PFSK-1 (cell line): ENCODE data around the gene GALNT10.

ENCODE experiments used
- FOXP2 ChIP-seq: optimal IDR thresholded peaks from 2 replicates; pipeline ENCODE3; 2011; ENCODE audit warnings: borderline replicate concordance, control low read depth, inconsistent platforms; ENCODE audit not compliant: insufficient read depth; ENCODE audit errors: extremely low read length, extremely low read depth
- POLR2AphosphoS5 ChIP-seq: IDR thresholded peaks from 2 replicates; pipeline ENCODE4 v1.6.1; 2012; ENCODE audit warnings: low read depth, mild to moderate bottlenecking, control low read depth, low read length, moderate library complexity
- SIN3A ChIP-seq: IDR thresholded peaks from 2 replicates; pipeline ENCODE4 v1.6.1; 2012; ENCODE audit warnings: mild to moderate bottlenecking, low read length, moderate library complexity, borderline replicate concordance; ENCODE audit not compliant: insufficient read depth
- TAF1 ChIP-seq: IDR thresholded peaks from 2 replicates; pipeline ENCODE4 v1.6.1; 2012; ENCODE audit warnings: low read length, control low read depth, borderline replicate concordance; ENCODE audit not compliant: insufficient read depth
- TF ChIP-seq, protein P1 (sequence below), 2 experiments: IDR thresholded peaks; 2 replicates each; pipeline versions ENCODE4 v1.6.1 to v1.8.0; 2011 to 2012; ENCODE audit warnings: low read depth in 2 of 2, low read length in 2 of 2, control low read depth in 1 of 2, inconsistent platforms in 1 of 2, mild to moderate bottlenecking in 1 of 2, moderate library complexity in 1 of 2; ENCODE audit not compliant: insufficient read depth in 1 of 2

GALNT10 gene

DNA sequence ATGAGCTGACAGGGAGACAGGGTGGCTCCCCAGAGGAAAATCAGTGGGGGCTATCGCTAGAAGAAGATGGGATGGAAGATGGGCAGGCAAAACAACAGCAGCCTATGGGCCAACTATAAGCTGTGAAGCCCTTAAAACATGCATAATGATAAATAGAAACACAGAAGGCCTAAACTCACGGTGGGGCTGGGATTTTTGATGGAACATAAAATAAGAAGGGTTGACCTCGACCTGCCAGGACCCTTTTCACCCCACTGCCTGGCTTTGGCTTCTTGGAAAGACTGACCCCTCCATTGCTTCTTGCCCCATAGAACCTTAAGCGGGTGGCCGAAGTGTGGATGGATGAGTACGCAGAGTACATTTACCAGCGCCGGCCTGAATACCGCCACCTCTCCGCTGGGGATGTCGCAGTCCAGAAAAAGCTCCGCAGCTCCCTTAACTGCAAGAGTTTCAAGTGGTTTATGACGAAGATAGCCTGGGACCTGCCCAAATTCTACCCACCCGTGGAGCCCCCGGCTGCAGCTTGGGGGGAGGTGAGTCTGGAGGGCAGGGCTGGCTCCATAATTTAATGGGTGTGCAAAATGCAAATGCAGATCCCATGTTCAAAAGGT lies 218.8 kb downstream of the GALNT10 start:
- TF ChIP-seq TAF1 (no peak), FOXP2 (no peak)

DNA sequence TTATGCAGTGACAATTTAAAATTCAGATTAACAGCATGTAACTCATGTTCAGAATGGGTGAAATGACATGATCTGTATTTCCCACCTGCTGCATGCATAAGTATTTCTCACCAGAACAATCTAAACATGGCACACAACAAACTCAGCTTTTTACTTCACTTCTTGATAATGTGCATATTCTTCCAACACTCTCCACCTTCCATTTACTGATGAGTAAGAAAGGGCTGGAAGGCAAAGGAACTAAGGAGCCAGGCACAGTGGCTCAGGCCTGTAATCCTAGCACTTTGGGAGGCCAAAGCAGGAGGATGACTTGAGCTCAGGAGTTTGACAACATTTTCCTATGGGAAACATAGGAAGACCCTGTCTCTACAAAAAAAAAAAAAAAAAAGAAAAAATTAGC lies 219.5 kb downstream of the GALNT10 start:
- TF ChIP-seq TAF1 (no peak), FOXP2 (no peak), SIN3A (no peak), POLR2AphosphoS5 (no peak)
- TF ChIP-seq, protein P1, sequence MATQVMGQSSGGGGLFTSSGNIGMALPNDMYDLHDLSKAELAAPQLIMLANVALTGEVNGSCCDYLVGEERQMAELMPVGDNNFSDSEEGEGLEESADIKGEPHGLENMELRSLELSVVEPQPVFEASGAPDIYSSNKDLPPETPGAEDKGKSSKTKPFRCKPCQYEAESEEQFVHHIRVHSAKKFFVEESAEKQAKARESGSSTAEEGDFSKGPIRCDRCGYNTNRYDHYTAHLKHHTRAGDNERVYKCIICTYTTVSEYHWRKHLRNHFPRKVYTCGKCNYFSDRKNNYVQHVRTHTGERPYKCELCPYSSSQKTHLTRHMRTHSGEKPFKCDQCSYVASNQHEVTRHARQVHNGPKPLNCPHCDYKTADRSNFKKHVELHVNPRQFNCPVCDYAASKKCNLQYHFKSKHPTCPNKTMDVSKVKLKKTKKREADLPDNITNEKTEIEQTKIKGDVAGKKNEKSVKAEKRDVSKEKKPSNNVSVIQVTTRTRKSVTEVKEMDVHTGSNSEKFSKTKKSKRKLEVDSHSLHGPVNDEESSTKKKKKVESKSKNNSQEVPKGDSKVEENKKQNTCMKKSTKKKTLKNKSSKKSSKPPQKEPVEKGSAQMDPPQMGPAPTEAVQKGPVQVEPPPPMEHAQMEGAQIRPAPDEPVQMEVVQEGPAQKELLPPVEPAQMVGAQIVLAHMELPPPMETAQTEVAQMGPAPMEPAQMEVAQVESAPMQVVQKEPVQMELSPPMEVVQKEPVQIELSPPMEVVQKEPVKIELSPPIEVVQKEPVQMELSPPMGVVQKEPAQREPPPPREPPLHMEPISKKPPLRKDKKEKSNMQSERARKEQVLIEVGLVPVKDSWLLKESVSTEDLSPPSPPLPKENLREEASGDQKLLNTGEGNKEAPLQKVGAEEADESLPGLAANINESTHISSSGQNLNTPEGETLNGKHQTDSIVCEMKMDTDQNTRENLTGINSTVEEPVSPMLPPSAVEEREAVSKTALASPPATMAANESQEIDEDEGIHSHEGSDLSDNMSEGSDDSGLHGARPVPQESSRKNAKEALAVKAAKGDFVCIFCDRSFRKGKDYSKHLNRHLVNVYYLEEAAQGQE (IDR thresholded peaks at IDR 0.05; ENCODE audit: insufficient read depth in 1 of 2, low read depth in 2 of 2, low read length in 2 of 2): no peak

DNA sequence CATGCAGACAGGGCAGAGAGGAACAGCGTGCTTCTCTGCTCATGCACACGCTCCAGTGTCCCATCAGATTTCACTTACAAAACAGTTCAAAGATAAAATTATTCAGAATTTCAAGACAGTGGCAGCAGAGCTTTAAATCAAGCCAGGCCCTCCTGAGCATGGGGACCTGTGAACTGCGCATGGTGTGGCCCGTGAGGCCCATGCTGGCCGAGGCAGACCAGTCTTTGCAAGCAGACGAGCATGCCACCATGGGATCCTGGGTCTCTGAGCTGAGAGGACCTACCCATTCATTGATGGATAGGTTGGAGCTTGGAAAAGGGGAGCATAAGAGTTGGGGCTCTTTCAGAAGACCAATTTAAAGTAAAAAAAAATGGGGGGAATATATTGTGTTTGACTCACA lies 220.3 kb downstream of the GALNT10 start:
- no peak for TF ChIP-seq FOXP2
- no peak for TF ChIP-seq POLR2AphosphoS5
- TF ChIP-seq SIN3A: no peak
- no peak for TF ChIP-seq TAF1
- TF ChIP-seq, protein P1 (IDR thresholded peaks at IDR 0.05; ENCODE audit: insufficient read depth in 1 of 2, low read depth in 2 of 2, low read length in 2 of 2): no peak

DNA sequence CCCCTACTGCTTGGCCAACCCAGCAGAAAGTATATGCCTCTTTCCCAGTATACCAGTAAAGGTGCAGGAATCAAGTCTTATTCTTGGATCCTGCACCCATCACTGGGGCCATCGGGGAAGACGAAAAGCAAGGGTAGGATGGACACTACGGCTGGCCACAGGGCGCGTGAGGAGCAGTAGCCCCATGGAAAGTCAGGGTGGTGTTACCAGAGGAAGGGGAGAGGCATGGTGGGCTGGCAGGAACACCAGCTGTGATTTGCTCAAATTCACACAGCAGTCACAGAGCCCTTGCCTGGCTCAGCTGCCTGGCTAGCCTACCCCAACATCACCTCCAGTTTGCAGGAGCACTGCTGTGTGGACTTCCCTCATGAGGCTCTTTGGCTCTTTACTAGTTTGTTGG lies 220.8 kb downstream of the GALNT10 start:
- TF ChIP-seq SIN3A (no peak), POLR2AphosphoS5 (no peak), TAF1 (no peak), FOXP2 (no peak)
- TF ChIP-seq, protein P1 (IDR thresholded peaks at IDR 0.05; ENCODE audit: insufficient read depth in 1 of 2, low read depth in 2 of 2, low read length in 2 of 2): no peak

DNA sequence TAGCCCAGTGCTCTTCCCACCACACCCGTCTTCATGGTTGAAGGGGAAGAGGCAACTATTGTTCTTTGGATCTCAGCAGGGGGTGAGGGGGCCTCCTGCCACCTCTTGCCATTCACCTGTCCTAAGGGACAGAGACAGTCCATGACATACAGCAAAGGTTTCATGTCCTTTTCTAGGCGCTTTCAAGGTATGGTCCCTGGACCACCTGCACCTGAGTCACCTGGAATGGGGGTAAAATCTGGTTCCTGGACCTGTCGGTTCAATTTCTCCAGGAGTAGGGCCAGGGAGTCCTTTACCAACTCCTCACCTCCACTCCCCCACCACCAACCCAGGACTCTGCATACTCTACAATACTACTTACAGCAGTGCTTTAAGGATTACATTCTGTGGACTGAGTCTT lies 221.8 kb downstream of the GALNT10 start:
- TF ChIP-seq, protein P1 (IDR thresholded peaks at IDR 0.05; ENCODE audit: insufficient read depth in 1 of 2, low read depth in 2 of 2, low read length in 2 of 2): no peak
- no peak for TF ChIP-seq SIN3A
- no peak for TF ChIP-seq FOXP2
- TF ChIP-seq TAF1: no peak
- TF ChIP-seq POLR2AphosphoS5: no peak
